A673 (cell line): Measurements from ENCODE around the gene SERINC5.

Source experiments
- CTCF ChIP-seq: fragments of 300-800, 200-600 bp; sonication (generic); conservative IDR thresholded peaks from 2 replicates; pipeline ENCODE4 v1.5.1; 2017; ENCODE audit warnings: low read depth, mild to moderate bottlenecking, antibody characterized with exemption, low read length, moderate library complexity, mixed read lengths
- EZH2 ChIP-seq: fragments of 200-600 bp; sonication (generic); IDR thresholded peaks from 2 replicates; pipeline ENCODE4 v1.6.1; 2017; ENCODE audit warnings: borderline replicate concordance, low read depth, mild to moderate bottlenecking, mixed read lengths, antibody characterized with exemption, low read length; ENCODE audit not compliant: poor library complexity, severe bottlenecking

- TF ChIP-seq CTCF (no peak), EZH2 (no peak)
Measured at GRCh38 chr5:80220245-80220897, 35.5 kb downstream of the SERINC5 start.
